ENCODE results near the gene CERS2. TPM values are rescaled to one million over a fixed set of nuclear protein-coding genes. Genes with fewer than 3 reads are reported as not detected.

CERS2 gene
- total RNA-seq, 1 donor from 2014 or later, result 156 TPM

GRCh38 chr1:151006327-151007052, 31.9 kb upstream of the CERS2 start, which contains the start of gene MINDY1:
Gene MINDY1 (minus strand): TSS chr1:151006902. CDS start chr1:151002617, 4,285 bp downstream.
- no peaks in the 10 kb centered on the region for H3K36me3 Mint-ChIP-seq (ENCODE audit: low read depth)
- H3K4me1 Mint-ChIP-seq, result peaks cover 60% of the 10 kb centered on the region
- peak; percentile 58 for TF ChIP-seq CTCF (conservative IDR thresholded peaks at IDR 0.05)
- peak within 1 kb of the TSS; percentile 98 for H3K27ac Mint-ChIP-seq (ENCODE audit: unreplicated experiment)
- no peaks in the 10 kb centered on the region for H3K9me3 Mint-ChIP-seq
- H3K4me3 Mint-ChIP-seq, result peak within 1 kb of the TSS; percentile 95
- H3K27me3 Mint-ChIP-seq (ENCODE audit: low read depth), result no peaks in the 10 kb centered on the region
- peak; percentile 59 for DNase-seq (ENCODE audit: low read depth, low spot score)

GRCh38 chr1:151005729-151006319, 31.2 kb upstream of the CERS2 start:
- H3K27ac Mint-ChIP-seq (ENCODE audit: unreplicated experiment), result peak overlapping the region; percentile 32
- peak overlapping the region; percentile 95 for H3K4me3 Mint-ChIP-seq
- H3K27me3 Mint-ChIP-seq (ENCODE audit: low read depth), result no peaks in the 10 kb centered on the region
- DNase-seq (ENCODE audit: low read depth, low spot score), result no peak
- H3K36me3 Mint-ChIP-seq (ENCODE audit: low read depth), result no peaks in the 10 kb centered on the region
- H3K4me1 Mint-ChIP-seq, result peaks cover 55% of the 10 kb centered on the region
- H3K9me3 Mint-ChIP-seq, result no peaks in the 10 kb centered on the region
- TF ChIP-seq CTCF (conservative IDR thresholded peaks at IDR 0.05), result no peak

GRCh38 chr1:151003180-151003579, 28.5 kb upstream of the CERS2 start:
- H3K36me3 Mint-ChIP-seq (ENCODE audit: low read depth), result no peaks in the 10 kb centered on the region
- no peaks in the 10 kb centered on the region for H3K27me3 Mint-ChIP-seq (ENCODE audit: low read depth)
- no peak for TF ChIP-seq CTCF (conservative IDR thresholded peaks at IDR 0.05)
- no peak for DNase-seq (ENCODE audit: low read depth, low spot score)
- peaks cover 43% of the 10 kb centered on the region for H3K4me1 Mint-ChIP-seq
- no peak overlapping the region for H3K27ac Mint-ChIP-seq (ENCODE audit: unreplicated experiment)
- peak overlapping the region; percentile 20 for H3K4me3 Mint-ChIP-seq
- no peaks in the 10 kb centered on the region for H3K9me3 Mint-ChIP-seq

GRCh38 chr1:151002611-151003010, 28.0 kb upstream of the CERS2 start:
- Mint-ChIP-seq H3K4me3 (peak overlapping the region; percentile 20), H3K36me3 (ENCODE audit: low read depth) (no peaks in the 10 kb centered on the region), H3K9me3 (no peaks in the 10 kb centered on the region), H3K27ac (ENCODE audit: unreplicated experiment) (no peak overlapping the region), H3K4me1 (peaks cover 38% of the 10 kb centered on the region), H3K27me3 (ENCODE audit: low read depth) (no peaks in the 10 kb centered on the region)
- TF ChIP-seq CTCF (conservative IDR thresholded peaks at IDR 0.05), result no peak
- no peak for DNase-seq (ENCODE audit: low read depth, low spot score)

- no peak for DNase-seq (ENCODE audit: low read depth, low spot score)
- Mint-ChIP-seq H3K4me3 (no peak overlapping the region), H3K4me1 (peaks cover 32% of the 10 kb centered on the region), H3K27me3 (ENCODE audit: low read depth) (no peaks in the 10 kb centered on the region), H3K27ac (ENCODE audit: unreplicated experiment) (no peak overlapping the region), H3K9me3 (no peaks in the 10 kb centered on the region), H3K36me3 (ENCODE audit: low read depth) (no peaks in the 10 kb centered on the region)
- TF ChIP-seq CTCF (conservative IDR thresholded peaks at IDR 0.05), result no peak
Observed at GRCh38 chr1:151002051-151002450, 27.4 kb upstream of the CERS2 start.

Data from neural crest cell (in vitro differentiated cells).